NCI-H2107 treated with DMSO at 0.1 percent for 48 hours (cell line): ENCODE data around the gene KCNK10.
"Not testable (repeated sequence)": the region's sequence is repeated elsewhere in the genome, so short reads cannot be mapped to it uniquely, and the experiment has no call there.

Experiments
- DNase-seq: peaks from one replicate; lab custom pipeline; 2025; ENCODE audit not compliant: unreplicated experiment; lab: John Stamatoyannopoulos, UW

KCNK10 gene

GRCh38 chr14:88270776-88271175 is 52.3 kb downstream of the KCNK10 start:
- no peak for DNase-seq

DNA sequence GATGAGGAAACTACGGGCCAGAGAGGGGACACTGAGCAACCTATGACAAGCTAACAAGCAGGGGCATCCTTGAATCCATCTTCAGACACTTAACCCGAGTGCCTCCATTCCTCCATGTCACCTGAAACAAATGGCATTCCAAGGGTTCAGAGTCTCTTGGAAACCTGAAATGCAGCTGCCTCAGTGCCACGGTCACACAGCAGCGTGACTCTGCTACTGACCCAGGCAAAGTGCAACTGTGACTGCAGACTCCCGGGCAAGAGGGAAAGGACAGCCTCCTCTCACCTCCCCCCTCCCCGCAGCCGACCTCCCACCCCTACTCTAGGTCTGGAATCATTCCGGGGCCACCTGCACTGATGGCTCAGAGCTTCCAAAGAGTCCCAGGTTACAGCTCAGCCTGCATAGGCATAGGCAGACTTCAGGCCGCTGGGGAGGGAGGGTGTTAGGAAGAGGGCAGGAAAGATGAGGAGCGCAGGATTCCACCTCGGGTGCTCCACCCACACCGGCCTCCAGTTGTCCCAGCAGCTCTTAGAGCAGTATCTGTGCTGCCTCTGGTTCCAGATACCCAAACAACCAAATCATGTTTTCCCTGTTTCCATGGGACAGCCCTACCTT is 53.2 kb downstream of the KCNK10 start:
- no peak for DNase-seq

DNA sequence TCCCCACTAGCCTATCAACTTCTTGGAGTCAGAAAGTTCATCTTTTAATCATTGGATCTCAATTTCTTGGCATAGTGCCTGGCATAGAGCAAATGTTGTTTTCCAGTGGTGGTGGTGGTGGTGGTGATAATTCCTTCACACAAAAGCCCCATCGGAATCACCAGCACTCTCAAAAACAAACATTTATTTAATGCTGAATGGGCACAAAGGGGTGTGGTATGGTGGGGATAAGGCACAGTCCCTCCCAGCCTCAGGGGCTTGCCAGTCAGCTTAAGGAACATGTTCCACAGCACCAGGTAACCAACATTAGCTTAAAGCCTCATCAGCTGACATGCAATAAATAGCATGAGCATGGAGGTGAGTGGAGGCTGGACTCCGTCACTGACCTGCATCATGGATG is 56.6 kb downstream of the KCNK10 start:
- DNase-seq, result no peak

- no peak for DNase-seq
Measured at GRCh38 chr14:88264116-88264515, 59.0 kb downstream of the KCNK10 start.

GRCh38 chr14:88261302-88261701 is 61.8 kb downstream of the KCNK10 start:
- not testable (repeated sequence) for DNase-seq

DNA sequence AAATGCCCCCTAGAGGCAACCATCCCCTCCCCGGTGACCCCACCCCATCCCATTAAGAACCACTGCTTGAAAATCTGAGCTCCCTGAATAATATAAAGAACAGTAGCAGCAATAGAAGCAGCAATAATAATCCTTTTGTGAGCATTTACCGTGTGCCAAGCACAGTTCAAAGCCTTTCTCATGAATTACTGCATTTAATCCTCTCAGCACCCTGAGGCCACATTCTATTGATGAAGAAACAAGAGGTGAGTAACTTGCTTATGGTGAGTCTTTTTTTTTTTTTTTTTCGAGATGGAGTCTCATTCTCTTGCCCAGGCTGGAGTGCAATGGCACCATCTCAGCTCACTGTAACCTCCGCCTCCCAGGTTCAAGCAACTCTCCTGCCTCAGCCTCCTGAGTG is 65.0 kb downstream of the KCNK10 start:
- DNase-seq, result no peak

DNA sequence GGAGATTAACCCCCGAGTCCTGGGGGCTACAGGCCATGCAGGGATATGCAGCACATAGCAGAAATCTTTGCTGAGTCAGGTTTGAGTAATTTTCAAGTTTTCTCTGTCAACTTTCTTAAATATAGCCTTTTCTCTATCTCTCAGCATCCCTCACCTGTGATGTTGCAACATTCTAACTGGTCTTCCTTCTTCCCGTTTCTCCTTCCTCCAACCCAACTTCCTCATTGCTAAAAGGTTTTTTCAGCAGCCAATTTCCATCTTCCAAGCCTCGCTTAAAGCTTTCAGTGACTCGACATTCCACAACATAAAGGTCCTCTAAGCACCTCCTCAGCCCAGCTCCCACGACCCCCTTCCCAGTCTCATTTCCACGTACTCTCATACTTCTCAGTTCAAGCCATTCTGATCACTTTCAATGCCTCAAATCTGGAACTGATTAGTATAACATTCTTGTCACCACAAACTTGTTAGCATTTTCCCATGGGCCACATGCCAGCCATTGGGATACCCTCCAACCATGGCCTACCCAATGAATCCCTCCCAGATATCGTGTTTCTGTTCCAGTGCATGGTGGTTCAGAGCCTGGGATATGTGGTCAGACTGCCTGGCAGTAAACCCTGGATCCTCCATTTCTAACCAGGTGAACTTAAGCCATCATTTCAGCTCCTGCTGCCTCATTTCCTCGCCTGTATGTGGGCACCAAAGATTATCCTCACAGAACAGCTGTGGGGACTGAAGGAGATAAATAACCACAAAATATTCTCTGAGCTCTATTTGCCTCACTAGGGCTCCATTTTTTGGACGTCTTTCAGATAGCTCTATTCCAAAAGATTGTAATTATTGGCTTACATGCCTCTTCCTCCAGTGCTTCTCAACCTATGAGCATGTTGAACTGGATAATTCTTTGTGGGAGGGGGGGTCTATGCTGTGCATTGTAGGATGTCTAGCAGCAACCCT is 65.8 kb downstream of the KCNK10 start:
- DNase-seq, result no peak

DNA sequence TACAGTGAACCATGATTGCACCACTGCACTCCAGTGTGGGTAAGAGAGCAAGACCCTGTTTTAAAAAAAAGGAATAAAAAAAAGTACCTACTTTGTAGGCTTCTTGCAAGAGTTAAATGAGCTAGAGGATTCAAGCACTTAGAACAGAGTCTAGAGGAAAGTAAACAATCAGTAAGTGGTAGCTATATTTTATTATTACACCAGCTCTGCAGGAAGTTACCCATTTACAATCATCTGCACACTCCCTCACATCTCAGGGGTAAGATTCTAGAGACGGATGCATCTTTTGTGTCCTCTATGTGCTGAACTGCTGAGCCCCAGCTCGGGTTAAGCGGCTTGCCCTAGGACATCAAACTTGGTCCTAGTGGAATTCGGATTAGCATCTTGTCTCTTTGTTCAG is 67.3 kb downstream of the KCNK10 start:
- no peak for DNase-seq

DNA sequence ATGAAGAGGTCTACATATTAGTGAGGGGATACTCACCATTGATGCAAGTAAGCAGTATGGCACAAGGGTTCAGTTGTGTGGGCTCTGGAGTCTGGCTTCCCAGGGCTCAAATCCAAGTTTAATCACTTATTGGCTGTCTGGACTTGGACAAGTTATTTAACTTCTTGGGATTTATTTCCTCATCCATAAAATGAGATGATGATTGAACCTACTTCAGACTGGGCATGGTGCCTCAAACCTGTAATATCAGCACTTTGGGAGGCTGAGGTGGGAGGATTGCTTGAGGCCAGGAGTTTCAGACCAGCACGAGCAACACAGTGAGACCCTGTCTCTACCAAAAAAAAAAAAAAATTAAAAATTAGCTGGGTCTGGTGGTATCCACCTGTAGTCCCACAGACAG is 67.9 kb downstream of the KCNK10 start:
- no peak for DNase-seq

DNA sequence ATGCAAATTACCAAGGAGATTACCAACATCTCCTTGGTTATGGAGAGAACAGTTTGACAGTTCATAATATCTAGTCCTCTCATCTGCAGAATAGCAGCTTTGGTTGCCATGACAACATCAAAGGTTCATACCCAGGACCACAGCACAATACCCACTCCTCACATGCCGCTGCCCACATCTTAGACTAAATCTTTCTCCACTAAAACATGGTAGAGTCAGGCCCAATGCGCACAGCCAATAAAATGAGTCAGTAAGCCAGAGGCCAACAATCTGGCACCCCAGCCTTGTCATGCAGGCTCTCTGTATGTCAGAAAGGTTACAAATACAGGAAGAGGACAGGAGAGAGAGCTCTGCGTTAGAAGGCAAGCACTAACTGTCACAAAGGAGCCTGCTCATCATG is 70.6 kb downstream of the KCNK10 start:
- no peak for DNase-seq

GRCh38 chr14:88251650-88252049 is 71.4 kb downstream of the KCNK10 start:
- DNase-seq, result no peak

DNA sequence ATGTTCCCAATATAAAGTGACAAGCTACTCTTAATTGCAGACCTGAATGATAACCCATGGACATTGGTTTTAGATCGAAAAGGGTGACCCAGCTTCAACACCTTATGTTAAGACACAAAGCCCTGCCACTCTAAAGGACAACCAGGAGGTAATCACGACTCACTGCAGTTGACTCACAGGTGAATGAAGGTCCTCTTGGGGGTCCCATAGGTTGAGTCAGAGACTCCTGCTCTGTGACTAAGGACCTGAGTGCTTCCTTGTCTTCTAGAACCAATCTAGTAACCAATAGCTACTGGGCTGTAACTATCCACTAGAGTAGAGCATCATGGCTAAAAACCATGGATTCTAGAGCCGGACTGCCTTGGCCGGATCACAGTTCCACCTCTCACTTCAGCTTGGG is 73.8 kb downstream of the KCNK10 start:
- DNase-seq, result no peak

DNA sequence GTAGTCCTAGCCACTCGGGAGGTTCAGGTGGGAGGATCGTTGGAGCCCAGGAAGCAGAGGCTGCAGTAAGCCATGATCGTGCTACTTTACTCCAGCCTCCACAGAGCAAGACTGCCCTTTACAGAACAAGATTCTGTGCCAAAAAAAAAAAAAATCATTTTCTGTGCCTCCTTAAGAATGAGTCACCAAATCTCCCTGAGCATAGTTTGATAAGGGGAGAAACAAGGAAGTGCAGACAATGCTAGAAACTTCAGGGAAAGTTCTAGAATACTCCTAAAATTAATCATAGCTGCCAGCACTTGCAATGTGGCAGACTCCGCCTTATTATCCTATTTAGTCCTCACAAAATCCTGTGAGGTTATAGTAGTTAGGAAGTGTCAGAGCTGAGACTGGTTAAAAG is 74.5 kb downstream of the KCNK10 start:
- DNase-seq, result no peak

GRCh38 chr14:88247228-88247627 is 75.8 kb downstream of the KCNK10 start:
- DNase-seq, result no peak

DNA sequence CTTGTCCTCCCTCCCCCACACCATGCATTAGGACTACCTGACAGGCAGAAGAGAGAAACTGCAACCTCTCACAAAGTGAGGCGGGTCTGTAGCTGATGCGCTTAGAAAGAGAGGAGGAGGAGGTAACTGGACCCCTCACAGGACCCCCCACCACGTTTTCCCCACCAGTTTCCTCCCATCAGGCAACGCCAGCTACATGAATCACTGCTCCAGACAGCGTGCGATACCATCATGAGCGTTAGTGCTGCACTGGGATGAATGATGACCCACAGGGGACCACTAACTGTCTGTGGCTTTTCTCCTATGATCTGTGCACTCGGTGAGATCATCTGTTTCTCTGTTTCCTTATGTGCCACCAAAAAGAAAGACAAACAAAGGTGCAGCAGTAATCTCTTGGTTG is 77.7 kb downstream of the KCNK10 start:
- peak; percentile 51 for DNase-seq

DNA sequence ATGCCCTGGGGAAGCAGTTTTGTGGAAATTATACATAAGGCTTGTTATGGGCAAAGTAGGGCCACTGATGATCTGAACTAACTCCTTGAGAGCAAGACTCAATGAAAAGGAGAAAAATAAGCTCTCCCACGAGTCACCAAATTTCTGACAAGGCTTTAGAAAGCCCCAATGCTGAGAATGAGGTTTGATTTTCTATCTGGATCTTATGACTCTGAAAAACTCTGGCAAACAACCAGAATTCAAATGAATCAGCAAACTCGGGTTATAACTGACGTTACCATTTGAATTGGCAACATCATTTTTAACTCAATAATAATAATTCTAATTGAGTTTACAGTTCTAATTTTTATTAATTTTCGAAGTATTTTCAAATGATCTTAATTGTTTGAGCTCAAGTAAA is 79.1 kb downstream of the KCNK10 start:
- DNase-seq, result no peak

DNA sequence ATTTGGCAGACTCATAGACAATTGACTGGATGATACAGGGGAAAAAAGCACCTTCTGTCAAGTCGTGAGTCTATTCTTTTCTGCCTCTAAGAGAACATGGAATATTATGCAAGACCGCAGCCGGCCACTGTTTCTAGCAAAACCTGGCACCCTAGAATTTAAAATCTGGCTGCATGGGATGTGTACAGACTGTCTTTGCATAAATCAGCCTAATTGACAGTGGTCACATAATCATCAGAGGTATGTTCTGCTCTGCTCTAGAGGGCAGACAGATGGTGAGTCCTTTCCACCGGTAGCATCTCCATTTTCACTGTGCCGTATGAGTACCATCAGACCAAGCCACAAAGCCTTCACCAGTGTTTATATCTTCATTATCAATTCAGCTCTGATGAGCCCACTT is 80.6 kb downstream of the KCNK10 start:
- DNase-seq, result no peak

DNA sequence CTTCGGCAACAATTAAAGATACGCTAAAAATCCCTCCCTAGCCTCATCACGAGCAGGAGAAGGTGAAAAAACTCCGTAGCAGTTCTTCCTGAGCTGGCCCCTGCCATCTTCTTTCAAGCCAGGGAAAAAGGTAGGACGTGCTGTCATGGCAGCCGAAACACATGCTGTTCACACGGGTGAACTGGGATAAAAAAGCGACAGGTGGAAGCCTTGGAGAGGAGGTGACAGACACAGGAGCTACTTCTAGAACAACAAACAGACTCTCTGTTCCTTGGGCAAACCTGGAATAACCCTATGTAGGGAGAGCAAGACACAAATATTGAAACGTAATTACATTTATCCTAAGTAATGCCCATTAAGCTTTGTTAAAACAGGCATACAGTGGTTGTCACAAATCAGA is 81.3 kb downstream of the KCNK10 start:
- DNase-seq, result no peak

DNA sequence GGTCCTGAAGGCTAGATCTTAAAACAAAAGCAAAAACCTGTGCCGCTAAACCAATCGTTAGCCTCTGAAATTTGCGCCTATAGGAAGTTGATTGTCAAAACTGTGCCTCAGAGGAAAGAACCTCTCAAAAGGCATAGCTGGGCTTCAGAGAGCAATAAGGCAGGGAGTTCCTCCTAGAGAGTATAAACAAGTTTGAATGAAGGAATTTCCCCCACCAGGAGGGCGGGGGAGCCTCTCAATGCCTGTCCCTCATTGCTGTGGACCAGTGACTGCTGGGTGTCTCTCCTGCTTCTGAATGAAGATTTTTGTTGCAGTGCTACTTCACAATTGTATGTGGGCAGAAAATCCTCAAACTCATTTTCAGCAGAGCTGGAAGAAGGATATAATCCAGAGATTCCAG is 88.6 kb downstream of the KCNK10 start:
- no peak for DNase-seq

GRCh38 chr14:88233915-88234314 is 89.2 kb downstream of the KCNK10 start:
- DNase-seq, result peak; percentile 10

- no peak for DNase-seq
Measured at GRCh38 chr14:88232771-88233170, 90.3 kb downstream of the KCNK10 start.

- DNase-seq, result no peak
Measured at GRCh38 chr14:88231603-88232002, 91.5 kb downstream of the KCNK10 start.

- no peak for DNase-seq
Measured at GRCh38 chr14:88229428-88229827, 93.6 kb downstream of the KCNK10 start.
